HepG2 (cell line): ENCODE data around the gene SLC2A8. TPM values are rescaled to one million over a fixed set of nuclear protein-coding genes. Genes with fewer than 3 reads are reported as not detected.

ENCODE experiments used
- AHDC1 ChIP-seq: sonication (generic); formaldehyde crosslinking; IDR thresholded peaks from 2 replicates; pipeline ENCODE4 v1.5.1; 2020; ENCODE audit warnings: mild to moderate bottlenecking, missing genetic modification reagents, borderline replicate concordance
- BCL6 ChIP-seq: IDR thresholded peaks from 2 replicates; pipeline ENCODE4 v1.6.1; 2016; ENCODE audit warnings: missing genetic modification reagents, missing compliant biosample characterization
- FOXA3 ChIP-seq: IDR thresholded peaks from 2 replicates; pipeline ENCODE4 v1.6.1; 2016; ENCODE audit warnings: missing genetic modification reagents, missing compliant biosample characterization
- GATAD1 ChIP-seq: IDR thresholded peaks from 2 replicates; pipeline ENCODE4 v1.6.1; 2016; ENCODE audit warnings: missing genetic modification reagents, missing compliant biosample characterization
- MEIS1 ChIP-seq: sonication (generic); formaldehyde crosslinking; IDR thresholded peaks from 2 replicates; pipeline ENCODE4 v1.9.0; 2021; ENCODE audit warnings: mild to moderate bottlenecking, missing genetic modification reagents, moderate library complexity, borderline replicate concordance
- MIER2 ChIP-seq: IDR thresholded peaks from 2 replicates; pipeline ENCODE4 v1.6.1; 2016; ENCODE audit warnings: missing biosample characterization, missing genetic modification reagents
- MXD1 ChIP-seq: sonication (generic); formaldehyde crosslinking; IDR thresholded peaks from 2 replicates; pipeline ENCODE4 v1.4.0; 2020; ENCODE audit warnings: mild to moderate bottlenecking, missing genetic modification reagents
- MXI1 ChIP-seq: IDR thresholded peaks from 3 replicates; pipeline ENCODE4 v1.6.1; 2012; ENCODE audit warnings: low read depth, low read length, inconsistent platforms, borderline replicate concordance
- NFYB ChIP-seq: sonication (generic); formaldehyde crosslinking; IDR thresholded peaks from 2 replicates; pipeline ENCODE4 v1.4.0; 2020; ENCODE audit warnings: missing genetic modification reagents
- SOX5 ChIP-seq: IDR thresholded peaks from 2 replicates; pipeline ENCODE4 v1.6.1; 2016; ENCODE audit warnings: borderline replicate concordance
- SOX6 ChIP-seq, 2 experiments: fragments of 450-650 bp in 1 of 2; sonication (generic) in 1 of 2; formaldehyde crosslinking in 1 of 2; IDR thresholded peaks; 2 replicates each; pipeline versions ENCODE4 v1.4.0 to v1.6.1; 2017 to 2020; ENCODE audit warnings: antibody characterized with exemption in 1 of 2, mild to moderate bottlenecking in 1 of 2, missing genetic modification reagents in 1 of 2
- SUZ12 ChIP-seq: fragments of 150-350 bp; IDR thresholded peaks from 2 replicates; pipeline ENCODE4 v1.6.1; 2014; ENCODE audit warnings: low read depth, low read length
- TGIF2 ChIP-seq: IDR thresholded peaks from 2 replicates; pipeline ENCODE4 v1.6.1; 2016; ENCODE audit warnings: control low read depth, missing compliant biosample characterization
- TOPORS ChIP-seq: sonication (generic); formaldehyde crosslinking; IDR thresholded peaks from 2 replicates; pipeline ENCODE4 v1.8.0; 2023; ENCODE audit warnings: mild to moderate bottlenecking, missing genetic modification reagents
- TP53 ChIP-seq: sonication (generic); formaldehyde crosslinking; conservative IDR thresholded peaks from 2 replicates; pipeline ENCODE4 v1.4.0; 2020; ENCODE audit warnings: missing genetic modification reagents
- TRIM22 ChIP-seq: fragments of 450-650 bp; IDR thresholded peaks from 2 replicates; pipeline ENCODE4 v1.6.1; 2017
- ZBTB21 ChIP-seq: sonication (generic); formaldehyde crosslinking; IDR thresholded peaks from 2 replicates; pipeline ENCODE4 v1.4.0; 2020; ENCODE audit warnings: missing genetic modification reagents
- ZNF143 ChIP-seq: sonication (generic); formaldehyde crosslinking; IDR thresholded peaks from 2 replicates; pipeline ENCODE4 v1.4.0; 2020; ENCODE audit warnings: missing genetic modification reagents
- ZNF354B ChIP-seq: sonication (generic); formaldehyde crosslinking; IDR thresholded peaks from 2 replicates; pipeline ENCODE4 v1.8.0; 2022; ENCODE audit warnings: mild to moderate bottlenecking, missing genetic modification reagents
- ZNF562 ChIP-seq: sonication (generic); formaldehyde crosslinking; IDR thresholded peaks from 2 replicates; pipeline ENCODE4 v1.8.0; 2022; ENCODE audit warnings: missing genetic modification reagents, borderline replicate concordance
- ZNF629 ChIP-seq: sonication (generic); formaldehyde crosslinking; conservative IDR thresholded peaks from 2 replicates; pipeline ENCODE4 v1.5.0; 2020; ENCODE audit warnings: missing genetic modification reagents
- ZNF709 ChIP-seq: sonication (generic); formaldehyde crosslinking; IDR thresholded peaks from 2 replicates; pipeline ENCODE4 v1.5.0; 2020; ENCODE audit warnings: mild to moderate bottlenecking, missing genetic modification reagents
- polyA plus RNA-seq, 8 experiments: library from polyadenylated mRNA; depleted of rRNA in 3 of 8; stranded (reverse) in 7 of 8; unstranded in 1 of 8; fragments of >200 nt; fragmentation: Illumina TruSeq in 4 of 8; extraction: Trizol in 4 of 8; gene quantifications; 2 replicates each; pipeline versions ENCODE4 v1.2.1 to v1.2.3, GENCODE V29; 2011 to 2016; ENCODE audit warnings: low read depth in 4 of 8, missing spikeins in 1 of 8, mixed read lengths in 1 of 8; ENCODE audit not compliant: insufficient read depth in 1 of 8
- total RNA-seq, 5 experiments: library from RNA; depleted of rRNA; stranded (reverse); fragments of >200 nt; fragmentation: Illumina TruSeq; extraction: Trizol; gene quantifications; 2 replicates each; pipeline ENCODE4 v1.2.3, GENCODE V29; 2016; ENCODE audit warnings: low read depth in 1 of 5
- TF ChIP-seq, protein P1 (sequence below): sonication (generic); formaldehyde crosslinking; IDR thresholded peaks from 2 replicates; pipeline ENCODE4 v1.4.0; 2020; ENCODE audit warnings: missing genetic modification reagents

SLC2A8 gene
- total and polyA plus RNA-seq, 2 of the 13 experiments (the other 11 are each of a cell fraction or from before 2014, with no cell fraction given): 22.6 to 48.6 TPM

DNA sequence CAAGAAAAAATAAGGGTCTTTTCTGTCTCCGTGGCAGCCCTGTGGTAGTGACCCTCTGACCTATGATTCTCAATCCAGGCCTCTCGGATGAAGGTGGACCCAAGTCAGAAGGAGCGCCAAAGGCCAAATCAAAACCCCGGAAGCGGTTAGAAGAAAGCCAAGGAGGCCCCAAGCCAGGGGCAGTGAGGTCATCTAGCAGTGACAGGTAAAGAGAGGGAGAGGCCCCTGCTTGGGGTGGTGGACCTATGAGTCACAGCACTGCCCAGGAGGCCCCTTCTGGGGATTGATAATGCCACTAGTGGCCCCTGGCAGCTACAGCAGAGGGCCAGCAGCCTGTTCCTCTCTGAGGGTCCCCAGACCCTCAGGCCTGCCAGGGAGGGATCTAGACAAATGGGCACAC, 6.4 kb upstream of the SLC2A8 start (continued):
- TF ChIP-seq ZNF629 (CRISPR knock-in tag) (no peak), ZNF709 (no peak), SOX5 (CRISPR knock-in tag) (peak; percentile 74; the same call in 1 of the 2 replicates), TGIF2 (CRISPR knock-in tag) (peak; percentile 44; the same call in 1 of the 2 replicates), NFYB (0 out of 2 replicates have a peak, but pooled peaks have one; percentile 13), ZNF562 (CRISPR knock-in tag) (no peak), SOX6 (IDR thresholded peaks at IDR 0.05) (no peak), SOX6 (CRISPR knock-in tag; IDR thresholded peaks at IDR 0.05) (peak; percentile 89), MEIS1 (CRISPR knock-in tag) (peak; percentile 48; the same call in 1 of the 2 replicates), TP53 (CRISPR knock-in tag) (no peak), ZNF143 (no peak), TRIM22 (no peak), AHDC1 (peak; percentile 83; the same call in 1 of the 2 replicates), SUZ12 (no peak), TOPORS (no peak), MXI1 (peak; percentile 24; the same call in 1 of the 3 replicates), MXD1 (no peak), ZNF354B (no peak), MIER2 (CRISPR knock-in tag) (no peak), BCL6 (peak; percentile 83), ZBTB21 (CRISPR knock-in tag) (peak; percentile 82; the same call in 1 of the 2 replicates), GATAD1 (CRISPR knock-in tag) (peak; percentile 69), FOXA3 (CRISPR knock-in tag) (peak; percentile 87)
- TF ChIP-seq, protein P1, sequence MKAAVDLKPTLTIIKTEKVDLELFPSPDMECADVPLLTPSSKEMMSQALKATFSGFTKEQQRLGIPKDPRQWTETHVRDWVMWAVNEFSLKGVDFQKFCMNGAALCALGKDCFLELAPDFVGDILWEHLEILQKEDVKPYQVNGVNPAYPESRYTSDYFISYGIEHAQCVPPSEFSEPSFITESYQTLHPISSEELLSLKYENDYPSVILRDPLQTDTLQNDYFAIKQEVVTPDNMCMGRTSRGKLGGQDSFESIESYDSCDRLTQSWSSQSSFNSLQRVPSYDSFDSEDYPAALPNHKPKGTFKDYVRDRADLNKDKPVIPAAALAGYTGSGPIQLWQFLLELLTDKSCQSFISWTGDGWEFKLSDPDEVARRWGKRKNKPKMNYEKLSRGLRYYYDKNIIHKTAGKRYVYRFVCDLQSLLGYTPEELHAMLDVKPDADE (CRISPR knock-in tag): no peak
